22Rv1 (cell line): ENCODE measurements around the gene CATSPERB.
"Not testable (repeated sequence)": the region's sequence is repeated elsewhere in the genome, so short reads cannot be mapped to it uniquely, and the experiment has no call there.

Source experiments
- H3K27ac ChIP-seq: fragments of 450-650 bp; 2 replicates; pipeline ENCODE4 v1.5.1; 2017
- CTCF ChIP-seq: fragments of 450-650 bp; IDR thresholded peaks from 2 replicates; pipeline ENCODE4 v1.5.1; 2017; ENCODE audit warnings: mild to moderate bottlenecking
- ZFX ChIP-seq: fragments of 450-650 bp; IDR thresholded peaks from 2 replicates; pipeline ENCODE4 v1.6.1; 2017; ENCODE audit warnings: antibody characterized with exemption, borderline replicate concordance

The CATSPERB gene

GRCh38 chr14:91748049-91748448, 16.2 kb upstream of the CATSPERB start:
- TF ChIP-seq CTCF (no peak), ZFX (no peak)

GRCh38 chr14:91745344-91745743, 13.5 kb upstream of the CATSPERB start:
- TF ChIP-seq CTCF = no peak
- no peak for TF ChIP-seq ZFX
- no peak overlapping the region for H3K27ac ChIP-seq

More at GRCh38 chr14:91748049-91748448, 16.2 kb upstream of the CATSPERB start:
- no peak overlapping the region for H3K27ac ChIP-seq

GRCh38 chr14:91744068-91744480, 12.2 kb upstream of the CATSPERB start:
- H3K27ac ChIP-seq = no peak overlapping the region
- no peak for TF ChIP-seq ZFX
- TF ChIP-seq CTCF = no peak

GRCh38 chr14:91743305-91743653, 11.4 kb upstream of the CATSPERB start:
- TF ChIP-seq CTCF (no peak), ZFX (no peak)
- no peak overlapping the region for H3K27ac ChIP-seq

- no peak for TF ChIP-seq ZFX
- TF ChIP-seq CTCF = no peak
- H3K27ac ChIP-seq = no peak overlapping the region
Measured at GRCh38 chr14:91742621-91743304, 10.9 kb upstream of the CATSPERB start.

GRCh38 chr14:91739867-91740266, 8.0 kb upstream of the CATSPERB start:
- not testable (repeated sequence) for H3K27ac ChIP-seq

- no peak overlapping the region for H3K27ac ChIP-seq
- TF ChIP-seq ZFX (no peak), CTCF (no peak)
Measured at GRCh38 chr14:91737619-91738018, 5.7 kb upstream of the CATSPERB start.

GRCh38 chr14:91732859-91733477, 1.1 kb upstream of the CATSPERB start:
- TF ChIP-seq CTCF (no peak), ZFX (no peak)
- no peak overlapping the region for H3K27ac ChIP-seq
